ENCODE data around the gene CAMK2N1. TPM values are rescaled to one million over a fixed set of nuclear protein-coding genes. Genes with fewer than 3 reads are reported as not detected.

Gene CAMK2N1
- total RNA-seq, 1 experiment from 2014 or later, result 55.0 TPM

DNA sequence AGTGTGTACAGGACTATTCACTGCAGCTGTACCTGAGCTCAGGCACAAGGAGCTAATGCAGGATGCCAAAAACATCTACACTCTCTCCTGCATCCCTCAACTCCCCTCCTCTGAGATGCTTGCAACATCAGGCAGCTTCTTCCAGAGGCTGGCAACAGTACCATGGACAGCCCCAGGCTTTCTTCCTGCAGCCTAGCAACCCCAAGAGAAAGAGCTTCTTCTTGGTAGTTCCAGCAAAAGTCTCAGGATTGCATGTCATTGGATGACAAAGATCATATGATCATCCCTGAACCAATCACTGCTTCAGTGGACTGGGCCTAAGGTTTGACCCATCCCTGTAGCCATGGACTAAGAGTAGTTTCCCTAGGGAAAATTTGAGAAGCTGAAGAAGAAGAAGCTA is 46.7 kb downstream of the CAMK2N1 start:
- Histone ChIP-seq H3K9me3 (no peaks in the 10 kb centered on the region; the same call in 1 of the 2 replicates), H3K4me3 (ENCODE audit: low read depth, low read length) (no peak overlapping the region), H3K36me3 (ENCODE audit: control insufficient read depth, insufficient read depth, low read length) (no peaks in the 10 kb centered on the region), H3K27me3 (replicated peaks; ENCODE audit: control insufficient read depth, insufficient read depth, low read length) (no peaks in the 10 kb centered on the region), H3K4me1 (peaks cover 5% of the 10 kb centered on the region; the same call in 1 of the 2 replicates)
- no TSS peak for BruUV-seq (replicated peaks)
- intact Hi-C loops (cut with micrococcal nuclease; ENCODE audit: unreplicated experiment), result loop anchor here (10.0 kb wide), 1 partner anchor 74 kb away; no protein-coding TSS in a partner anchor
- no peak overlapping the region for H3K4me3 Mint-ChIP-seq (ENCODE audit: unreplicated experiment)
- H3K36me3 Mint-ChIP-seq (ENCODE audit: insufficient read depth, unreplicated experiment), result no peaks in the 10 kb centered on the region
- no peak for DNase-seq
- H3K27ac Mint-ChIP-seq (ENCODE audit: unreplicated experiment), result no peak overlapping the region
- H3K27me3 Mint-ChIP-seq (ENCODE audit: insufficient read depth, unreplicated experiment), result no peaks in the 10 kb centered on the region
- ChIA-PET CTCF (interaction anchor here (1.1 kb wide), 1 partner anchor 8 kb away, joined by 3 read pairs; no protein-coding TSS in a partner anchor), POLR2A (no interaction called here)
- TF ChIP-seq, protein P1, sequence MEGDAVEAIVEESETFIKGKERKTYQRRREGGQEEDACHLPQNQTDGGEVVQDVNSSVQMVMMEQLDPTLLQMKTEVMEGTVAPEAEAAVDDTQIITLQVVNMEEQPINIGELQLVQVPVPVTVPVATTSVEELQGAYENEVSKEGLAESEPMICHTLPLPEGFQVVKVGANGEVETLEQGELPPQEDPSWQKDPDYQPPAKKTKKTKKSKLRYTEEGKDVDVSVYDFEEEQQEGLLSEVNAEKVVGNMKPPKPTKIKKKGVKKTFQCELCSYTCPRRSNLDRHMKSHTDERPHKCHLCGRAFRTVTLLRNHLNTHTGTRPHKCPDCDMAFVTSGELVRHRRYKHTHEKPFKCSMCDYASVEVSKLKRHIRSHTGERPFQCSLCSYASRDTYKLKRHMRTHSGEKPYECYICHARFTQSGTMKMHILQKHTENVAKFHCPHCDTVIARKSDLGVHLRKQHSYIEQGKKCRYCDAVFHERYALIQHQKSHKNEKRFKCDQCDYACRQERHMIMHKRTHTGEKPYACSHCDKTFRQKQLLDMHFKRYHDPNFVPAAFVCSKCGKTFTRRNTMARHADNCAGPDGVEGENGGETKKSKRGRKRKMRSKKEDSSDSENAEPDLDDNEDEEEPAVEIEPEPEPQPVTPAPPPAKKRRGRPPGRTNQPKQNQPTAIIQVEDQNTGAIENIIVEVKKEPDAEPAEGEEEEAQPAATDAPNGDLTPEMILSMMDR (IDR thresholded peaks at IDR 0.05; ENCODE audit: insufficient read depth in 1 of 2, low read depth in 1 of 2, low read length in 1 of 2, severe bottlenecking in 1 of 2, unreplicated experiment in 1 of 2), result no peak
- H3K9me3 Mint-ChIP-seq (ENCODE audit: unreplicated experiment), result no peaks in the 10 kb centered on the region
- H3K4me1 Mint-ChIP-seq (ENCODE audit: low read depth, unreplicated experiment), result no peaks in the 10 kb centered on the region

DNA sequence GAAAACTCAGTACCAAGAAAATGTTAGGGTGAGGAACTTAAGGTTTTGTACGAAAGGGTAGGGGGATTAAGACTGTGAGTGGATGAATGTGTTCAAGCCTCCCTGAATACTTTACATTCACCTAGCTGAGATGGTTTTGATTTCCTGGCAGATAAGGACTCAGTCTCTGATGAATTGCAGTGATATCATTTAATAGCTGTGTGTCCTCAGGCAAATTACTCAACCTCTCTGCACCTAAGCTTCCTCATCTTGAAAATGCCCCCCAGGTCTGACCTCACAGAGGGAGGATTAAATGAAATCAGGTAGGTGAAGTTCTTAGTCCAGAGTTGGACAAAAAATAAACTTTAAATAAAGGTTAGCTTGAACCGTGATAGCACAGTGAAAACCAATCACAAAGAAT is 48.4 kb downstream of the CAMK2N1 start:
- Histone ChIP-seq H3K9me3 (no peaks in the 10 kb centered on the region; the same call in 1 of the 2 replicates), H3K4me1 (no peaks in the 10 kb centered on the region)
- CTCF ChIA-PET, result no interaction called here

DNA sequence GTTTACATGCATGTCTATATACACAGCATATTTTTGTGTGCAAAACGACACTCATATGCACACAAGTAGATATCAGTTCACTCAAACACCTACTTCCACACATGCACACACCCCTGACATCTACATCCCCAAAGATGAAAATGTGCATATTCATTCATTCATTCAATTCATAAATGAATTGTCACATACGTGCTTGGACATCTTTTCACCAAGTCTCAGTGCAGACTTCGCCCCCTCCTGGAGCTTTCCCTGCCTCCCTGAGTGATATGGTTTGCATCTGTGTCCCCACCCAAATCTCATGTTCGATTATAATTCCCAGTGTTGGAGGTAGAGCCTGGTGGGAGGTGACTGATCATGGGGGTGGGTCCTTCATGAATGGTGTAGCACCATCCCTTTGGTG is 53.1 kb downstream of the CAMK2N1 start:
- no peaks in the 10 kb centered on the region for H3K27me3 ChIP-seq (replicated peaks; ENCODE audit: control insufficient read depth, insufficient read depth, low read length)
- no peaks in the 10 kb centered on the region for H3K9me3 Mint-ChIP-seq (ENCODE audit: unreplicated experiment)
- H3K27ac Mint-ChIP-seq (ENCODE audit: unreplicated experiment), result no peak overlapping the region
- no peak overlapping the region for H3K4me3 ChIP-seq (ENCODE audit: low read depth, low read length)
- ChIA-PET CTCF (no interaction called here), POLR2A (no interaction called here)
- H3K4me3 Mint-ChIP-seq (ENCODE audit: unreplicated experiment), result no peak overlapping the region
- intact Hi-C loops (cut with micrococcal nuclease; ENCODE audit: unreplicated experiment), result loop anchor here (10.0 kb wide), 1 partner anchor 68 kb away; no protein-coding TSS in a partner anchor
- H3K36me3 Mint-ChIP-seq (ENCODE audit: insufficient read depth, unreplicated experiment), result no peaks in the 10 kb centered on the region
- no peaks in the 10 kb centered on the region for H3K4me1 ChIP-seq
- no TSS peak for BruUV-seq (replicated peaks)
- no peaks in the 10 kb centered on the region for H3K36me3 ChIP-seq (ENCODE audit: control insufficient read depth, insufficient read depth, low read length)
- H3K4me1 Mint-ChIP-seq (ENCODE audit: low read depth, unreplicated experiment), result no peaks in the 10 kb centered on the region
- TF ChIP-seq, protein P1 (IDR thresholded peaks at IDR 0.05; ENCODE audit: insufficient read depth in 1 of 2, low read depth in 1 of 2, low read length in 1 of 2, severe bottlenecking in 1 of 2, unreplicated experiment in 1 of 2), result no peak
- DNase-seq, result no peak
- peaks cover 3% of the 10 kb centered on the region for H3K27me3 Mint-ChIP-seq (ENCODE audit: insufficient read depth, unreplicated experiment)
- no peaks in the 10 kb centered on the region for H3K9me3 ChIP-seq

More for the DNA sequence above, 48.4 kb downstream of the CAMK2N1 start:
- Histone ChIP-seq H3K36me3 (ENCODE audit: control insufficient read depth, insufficient read depth, low read length) (no peaks in the 10 kb centered on the region), H3K27me3 (replicated peaks; ENCODE audit: control insufficient read depth, insufficient read depth, low read length) (no peaks in the 10 kb centered on the region), H3K4me3 (ENCODE audit: low read depth, low read length) (no peak overlapping the region)
- Mint-ChIP-seq H3K4me3 (ENCODE audit: unreplicated experiment) (no peak overlapping the region), H3K27me3 (ENCODE audit: insufficient read depth, unreplicated experiment) (no peaks in the 10 kb centered on the region), H3K9me3 (ENCODE audit: unreplicated experiment) (no peaks in the 10 kb centered on the region), H3K27ac (ENCODE audit: unreplicated experiment) (no peak overlapping the region), H3K36me3 (ENCODE audit: insufficient read depth, unreplicated experiment) (no peaks in the 10 kb centered on the region), H3K4me1 (ENCODE audit: low read depth, unreplicated experiment) (no peaks in the 10 kb centered on the region)
- BruUV-seq (replicated peaks), result no TSS peak
- POLR2A ChIA-PET, result no interaction called here
- DNase-seq, result no peak
- intact Hi-C loops (cut with micrococcal nuclease; ENCODE audit: unreplicated experiment), result loop anchor here (10.0 kb wide), 1 partner anchor 73 kb away; no protein-coding TSS in a partner anchor
- TF ChIP-seq, protein P1 (IDR thresholded peaks at IDR 0.05; ENCODE audit: insufficient read depth in 1 of 2, low read depth in 1 of 2, low read length in 1 of 2, severe bottlenecking in 1 of 2, unreplicated experiment in 1 of 2), result no peak

Other genes starting within 250 kb of the CAMK2N1 start
- gene VWA5B1, start 195.3 kb downstream of the CAMK2N1 start, total RNA-seq (2022), result not detected in 2 replicates
- gene MUL1, start 21.9 kb upstream of the CAMK2N1 start, total RNA-seq (2022), result 18.3 and 18.7 TPM in 2 replicates
- 3.6 and 4.4 TPM in 2 replicates for gene FAM43B, start 66.4 kb upstream of the CAMK2N1 start, total RNA-seq (2022)
- gene CDA, start 102.9 kb upstream of the CAMK2N1 start, total RNA-seq (2022), result 0.95 TPM in 1 of 2 replicates, not detected in the other
- gene PINK1, start 147.2 kb upstream of the CAMK2N1 start, total RNA-seq (2022), result 18.4 and 23.2 TPM in 2 replicates
- 332 and 339 TPM in 2 replicates for gene DDOST, start 175.2 kb upstream of the CAMK2N1 start, total RNA-seq (2022)
- gene KIF17, start 231.8 kb upstream of the CAMK2N1 start, total RNA-seq (2022), result 1.3 and 1.5 TPM in 2 replicates
- 2.8 and 3.5 TPM in 2 replicates for gene SH2D5, start 246.5 kb upstream of the CAMK2N1 start, total RNA-seq (2022)